Measurements from ENCODE around the gene BCL3.

Gene BCL3

DNA sequence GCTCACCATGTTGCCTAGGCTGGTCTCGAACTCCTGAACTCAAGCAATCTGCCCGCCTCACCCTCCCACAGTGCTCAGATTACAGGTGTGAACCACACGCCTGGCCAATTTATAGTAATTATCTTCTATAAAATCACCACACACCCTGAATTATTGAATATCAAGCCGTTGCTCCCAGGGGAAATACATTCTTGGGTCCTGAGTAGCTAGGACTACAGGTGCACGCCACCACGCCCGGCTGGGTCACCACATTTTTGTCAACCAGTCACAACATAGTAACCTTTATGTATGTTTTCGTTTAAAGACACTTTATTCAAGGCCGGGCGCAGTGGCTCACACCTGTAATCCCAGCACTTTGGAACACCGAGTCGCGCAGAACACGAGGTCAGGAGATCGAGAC lies 37.5 kb downstream of the BCL3 start:
- no peak overlapping the region for H3K27ac ChIP-seq (ENCODE audit: low read length)
- H3K9me3 ChIP-seq (ENCODE audit: insufficient read depth, low read length) = no peaks in the 10 kb centered on the region
- peaks cover 4% of the 10 kb centered on the region; the same call in 1 of the 2 replicates for H3K4me1 ChIP-seq (ENCODE audit: low read length)
- no peaks in the 10 kb centered on the region for H3K36me3 ChIP-seq (replicated peaks; ENCODE audit: low read depth, low read length)
- H4K20me1 ChIP-seq (ENCODE audit: insufficient read depth, low read length) = no peaks in the 10 kb centered on the region
- H3K4me3 ChIP-seq (ENCODE audit: low read length) = no peak overlapping the region
- no peak for TF ChIP-seq EZH2phosphoT487 (IDR thresholded peaks at IDR 0.05; ENCODE audit: low read depth)
- TF ChIP-seq, protein P1, sequence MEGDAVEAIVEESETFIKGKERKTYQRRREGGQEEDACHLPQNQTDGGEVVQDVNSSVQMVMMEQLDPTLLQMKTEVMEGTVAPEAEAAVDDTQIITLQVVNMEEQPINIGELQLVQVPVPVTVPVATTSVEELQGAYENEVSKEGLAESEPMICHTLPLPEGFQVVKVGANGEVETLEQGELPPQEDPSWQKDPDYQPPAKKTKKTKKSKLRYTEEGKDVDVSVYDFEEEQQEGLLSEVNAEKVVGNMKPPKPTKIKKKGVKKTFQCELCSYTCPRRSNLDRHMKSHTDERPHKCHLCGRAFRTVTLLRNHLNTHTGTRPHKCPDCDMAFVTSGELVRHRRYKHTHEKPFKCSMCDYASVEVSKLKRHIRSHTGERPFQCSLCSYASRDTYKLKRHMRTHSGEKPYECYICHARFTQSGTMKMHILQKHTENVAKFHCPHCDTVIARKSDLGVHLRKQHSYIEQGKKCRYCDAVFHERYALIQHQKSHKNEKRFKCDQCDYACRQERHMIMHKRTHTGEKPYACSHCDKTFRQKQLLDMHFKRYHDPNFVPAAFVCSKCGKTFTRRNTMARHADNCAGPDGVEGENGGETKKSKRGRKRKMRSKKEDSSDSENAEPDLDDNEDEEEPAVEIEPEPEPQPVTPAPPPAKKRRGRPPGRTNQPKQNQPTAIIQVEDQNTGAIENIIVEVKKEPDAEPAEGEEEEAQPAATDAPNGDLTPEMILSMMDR (IDR thresholded peaks at IDR 0.05; ENCODE audit: low read depth, low read length) = no peak
- peaks cover 32% of the 10 kb centered on the region for H3K27me3 ChIP-seq (ENCODE audit: low read depth, low read length)
- H3K79me2 ChIP-seq (ENCODE audit: low read length) = no peaks in the 10 kb centered on the region
- H3K4me2 ChIP-seq (ENCODE audit: low read length) = no peak overlapping the region
- no peak overlapping the region for H2AFZ ChIP-seq (ENCODE audit: low read depth, low read length)
- no peak overlapping the region for H3K9ac ChIP-seq (ENCODE audit: low read length)

DNA sequence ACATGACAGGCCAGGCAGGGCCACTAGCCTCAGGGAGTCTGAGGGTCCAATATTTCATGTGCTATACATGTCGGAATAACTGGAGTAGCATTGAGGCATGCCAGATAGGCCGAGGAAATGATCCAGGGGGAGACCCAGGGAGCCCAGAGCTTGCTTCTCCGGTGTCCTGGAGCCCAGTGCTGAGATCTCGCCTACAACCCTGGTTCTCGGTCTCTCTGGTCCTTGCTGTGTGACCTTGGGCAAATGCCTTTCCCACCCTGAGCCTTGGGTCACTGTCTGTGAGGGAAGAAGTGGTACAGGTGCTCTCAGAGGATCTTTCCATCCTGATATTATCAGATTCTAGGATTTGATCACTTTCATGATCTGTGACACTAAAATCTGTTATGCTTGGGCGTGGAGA lies 40.5 kb downstream of the BCL3 start:
- Histone ChIP-seq H3K36me3 (replicated peaks; ENCODE audit: low read depth, low read length) (no peaks in the 10 kb centered on the region), H3K4me1 (ENCODE audit: low read length) (peaks cover 14% of the 10 kb centered on the region), H3K9me3 (ENCODE audit: insufficient read depth, low read length) (no peaks in the 10 kb centered on the region), H3K9ac (ENCODE audit: low read length) (no peak overlapping the region), H3K4me2 (ENCODE audit: low read length) (no peak overlapping the region), H3K27me3 (ENCODE audit: low read depth, low read length) (peaks cover 43% of the 10 kb centered on the region), H3K27ac (ENCODE audit: low read length) (no peak overlapping the region), H3K79me2 (ENCODE audit: low read length) (no peaks in the 10 kb centered on the region), H2AFZ (ENCODE audit: low read depth, low read length) (no peak overlapping the region), H4K20me1 (ENCODE audit: insufficient read depth, low read length) (no peaks in the 10 kb centered on the region), H3K4me3 (ENCODE audit: low read length) (no peak overlapping the region)
- TF ChIP-seq EZH2phosphoT487 (IDR thresholded peaks at IDR 0.05; ENCODE audit: low read depth) = no peak
- TF ChIP-seq, protein P1 (IDR thresholded peaks at IDR 0.05; ENCODE audit: low read depth, low read length) = no peak

DNA sequence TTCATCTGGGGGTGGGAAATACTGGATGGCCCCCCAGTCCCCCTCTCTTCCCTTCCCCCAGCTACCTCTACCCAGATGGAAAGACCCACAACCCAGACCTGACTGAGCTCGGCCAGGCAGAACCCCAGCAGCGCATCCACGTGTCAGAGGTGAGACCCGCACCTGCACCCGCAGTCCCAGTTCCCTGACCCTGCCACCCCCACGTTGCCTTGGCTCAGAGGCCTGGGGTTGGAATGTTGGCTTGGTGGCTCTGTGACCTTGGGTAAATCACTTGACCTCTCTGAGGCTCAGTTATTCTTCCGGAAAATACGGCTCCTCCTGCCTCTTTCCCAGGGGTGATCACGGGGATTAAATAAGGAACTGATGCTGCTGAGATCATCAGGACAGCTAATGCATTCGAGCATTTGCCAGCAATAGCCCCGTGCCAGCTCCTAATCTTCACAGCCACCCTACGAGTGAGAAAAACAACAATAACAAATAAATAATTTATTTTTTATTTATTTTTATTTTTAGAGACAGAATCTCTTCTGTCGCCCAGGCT lies 41.5 kb downstream of the BCL3 start:
- Histone ChIP-seq H4K20me1 (ENCODE audit: insufficient read depth, low read length) (no peaks in the 10 kb centered on the region), H3K4me1 (ENCODE audit: low read length) (peaks cover 10% of the 10 kb centered on the region), H3K27ac (ENCODE audit: low read length) (no peak overlapping the region), H3K79me2 (ENCODE audit: low read length) (no peaks in the 10 kb centered on the region), H3K36me3 (replicated peaks; ENCODE audit: low read depth, low read length) (no peaks in the 10 kb centered on the region), H3K9me3 (ENCODE audit: insufficient read depth, low read length) (no peaks in the 10 kb centered on the region), H3K4me3 (ENCODE audit: low read length) (no peak overlapping the region), H2AFZ (ENCODE audit: low read depth, low read length) (no peak overlapping the region), H3K9ac (ENCODE audit: low read length) (no peak overlapping the region), H3K27me3 (ENCODE audit: low read depth, low read length) (peaks cover 50% of the 10 kb centered on the region), H3K4me2 (ENCODE audit: low read length) (no peak overlapping the region)
- no peak for TF ChIP-seq EZH2phosphoT487 (IDR thresholded peaks at IDR 0.05; ENCODE audit: low read depth)
- TF ChIP-seq, protein P1 (IDR thresholded peaks at IDR 0.05; ENCODE audit: low read depth, low read length) = no peak

DNA sequence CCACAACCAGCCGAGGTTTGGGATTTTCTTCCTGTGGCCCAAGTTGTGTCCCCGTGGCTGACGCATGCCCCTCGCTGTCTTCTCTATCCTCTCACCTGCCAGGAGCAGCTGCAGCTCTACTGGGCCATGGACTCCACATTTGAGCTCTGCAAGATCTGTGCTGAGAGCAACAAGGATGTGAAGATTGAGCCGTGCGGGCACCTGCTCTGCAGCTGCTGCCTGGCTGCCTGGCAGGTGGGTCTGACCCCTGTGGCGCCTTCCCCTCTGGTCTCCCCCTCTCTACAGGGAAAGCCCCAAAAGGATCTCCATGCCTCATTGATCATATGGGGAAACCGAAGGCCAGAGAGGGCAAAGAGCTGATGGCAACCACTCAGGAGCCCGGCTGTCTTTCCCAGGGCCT lies 43.8 kb downstream of the BCL3 start:
- no peaks in the 10 kb centered on the region for H4K20me1 ChIP-seq (ENCODE audit: insufficient read depth, low read length)
- no peak overlapping the region for H3K27ac ChIP-seq (ENCODE audit: low read length)
- H2AFZ ChIP-seq (ENCODE audit: low read depth, low read length) = no peak overlapping the region
- H3K36me3 ChIP-seq (replicated peaks; ENCODE audit: low read depth, low read length) = no peaks in the 10 kb centered on the region
- H3K4me3 ChIP-seq (ENCODE audit: low read length) = no peak overlapping the region
- H3K9me3 ChIP-seq (ENCODE audit: insufficient read depth, low read length) = no peaks in the 10 kb centered on the region
- no peak for TF ChIP-seq EZH2phosphoT487 (IDR thresholded peaks at IDR 0.05; ENCODE audit: low read depth)
- no peak overlapping the region for H3K9ac ChIP-seq (ENCODE audit: low read length)
- peaks cover 10% of the 10 kb centered on the region for H3K4me1 ChIP-seq (ENCODE audit: low read length)
- H3K4me2 ChIP-seq (ENCODE audit: low read length) = peak overlapping the region; percentile 10; the same call in 1 of the 2 replicates
- peaks cover 47% of the 10 kb centered on the region for H3K27me3 ChIP-seq (ENCODE audit: low read depth, low read length)
- H3K79me2 ChIP-seq (ENCODE audit: low read length) = no peaks in the 10 kb centered on the region

Measured in OCI-LY3 (cell line).